GM18867 (cell line): ENCODE results near the gene TNFRSF1A.

Experiments
- ATAC-seq: cut with Tn5 transposase; IDR thresholded peaks from one replicate; pipeline ENCODE4 v1.9.1; 2021; ENCODE audit warnings: mild to moderate bottlenecking, moderate library complexity; ENCODE audit not compliant: unreplicated experiment

Gene TNFRSF1A

GRCh38 chr12:6280672-6281071 lies 61.2 kb downstream of the TNFRSF1A start:
- no peak for ATAC-seq

- no peak for ATAC-seq
These were observed 61.8 kb downstream of the TNFRSF1A start for GRCh38 chr12:6280053-6280469.

- no peak for ATAC-seq
These were observed 62.2 kb downstream of the TNFRSF1A start for GRCh38 chr12:6279631-6280030.

- no peak for ATAC-seq
These were observed 62.6 kb downstream of the TNFRSF1A start for GRCh38 chr12:6279256-6279628.
